Measurements from ENCODE around the gene NTSR1. TPM values are rescaled to one million over a fixed set of nuclear protein-coding genes. Genes with fewer than 3 reads are reported as not detected.

NTSR1 gene
- total RNA-seq, 1 donor from 2014 or later: 0.26 TPM

- peaks cover 3% of the 10 kb centered on the region for H3K27me3 ChIP-seq
- Mint-ChIP-seq H3K27ac (peak overlapping the region; percentile 29), H3K36me3 (no peaks in the 10 kb centered on the region), H3K4me1 (peaks cover 23% of the 10 kb centered on the region), H3K9me3 (peaks cover 2% of the 10 kb centered on the region), H3K4me3 (peak overlapping the region; percentile 46), H3K27me3 (ENCODE audit: insufficient read depth, low read depth) (peaks cover 2% of the 10 kb centered on the region)
- H3K79me2 ChIP-seq (ENCODE audit: low read depth): no peaks in the 10 kb centered on the region
- DNase-seq (ENCODE audit: low spot score): no peak
- H3F3A ChIP-seq (ENCODE audit: low read depth): no peaks in the 10 kb centered on the region
- no peak overlapping the region for H3K4me3 ChIP-seq
- no peaks in the 10 kb centered on the region for H3K4me1 ChIP-seq
- H3K9ac ChIP-seq: no peak overlapping the region
- H2AFZ ChIP-seq (replicated peaks): no peak overlapping the region
- no peak overlapping the region for H3K4me2 ChIP-seq
- no peaks in the 10 kb centered on the region for H4K20me1 ChIP-seq (ENCODE audit: low read depth)
- H3K27ac ChIP-seq: no peak overlapping the region
- TF ChIP-seq CTCF (IDR thresholded peaks at IDR 0.05) (no peak), EZH2 (IDR thresholded peaks at IDR 0.05) (no peak), EZH2phosphoT487 (IDR thresholded peaks at IDR 0.05) (no peak)
- H3K36me3 ChIP-seq: no peaks in the 10 kb centered on the region
- no peaks in the 10 kb centered on the region for H3K9me3 ChIP-seq (ENCODE audit: low read depth)
These were observed 26.7 kb downstream of the NTSR1 start for GRCh38 chr20:62735331-62735821.

GRCh38 chr20:62736026-62736406 is 27.4 kb downstream of the NTSR1 start:
- Mint-ChIP-seq H3K9me3 (peaks cover 2% of the 10 kb centered on the region), H3K4me1 (peaks cover 24% of the 10 kb centered on the region), H3K27ac (peak overlapping the region; percentile 15), H3K27me3 (ENCODE audit: insufficient read depth, low read depth) (peaks cover 2% of the 10 kb centered on the region), H3K36me3 (no peaks in the 10 kb centered on the region), H3K4me3 (no peak overlapping the region)
- H3K4me2 ChIP-seq: no peak overlapping the region
- no peak overlapping the region for H2AFZ ChIP-seq (replicated peaks)
- DNase-seq (ENCODE audit: low spot score): no peak
- H3K4me1 ChIP-seq: no peaks in the 10 kb centered on the region
- TF ChIP-seq CTCF (IDR thresholded peaks at IDR 0.05): no peak
- no peak for TF ChIP-seq EZH2 (IDR thresholded peaks at IDR 0.05)
- TF ChIP-seq EZH2phosphoT487 (IDR thresholded peaks at IDR 0.05): no peak
- no peaks in the 10 kb centered on the region for H3K9me3 ChIP-seq (ENCODE audit: low read depth)
- no peak overlapping the region for H3K4me3 ChIP-seq
- peaks cover 2% of the 10 kb centered on the region for H4K20me1 ChIP-seq (ENCODE audit: low read depth)
- peaks cover 3% of the 10 kb centered on the region for H3K27me3 ChIP-seq
- no peaks in the 10 kb centered on the region for H3K79me2 ChIP-seq (ENCODE audit: low read depth)
- no peak overlapping the region for H3K27ac ChIP-seq
- H3K9ac ChIP-seq: no peak overlapping the region
- H3K36me3 ChIP-seq: no peaks in the 10 kb centered on the region
- H3F3A ChIP-seq (ENCODE audit: low read depth): no peaks in the 10 kb centered on the region

GRCh38 chr20:62736407-62737071 is 27.9 kb downstream of the NTSR1 start:
- no peak overlapping the region for H3K9ac ChIP-seq
- H3K4me1 ChIP-seq: peaks cover under 1% of the 10 kb centered on the region
- no peak overlapping the region for H3K4me3 Mint-ChIP-seq
- H4K20me1 ChIP-seq (ENCODE audit: low read depth): peaks cover 5% of the 10 kb centered on the region
- H3K4me3 ChIP-seq: no peak overlapping the region
- H3F3A ChIP-seq (ENCODE audit: low read depth): peaks cover 1% of the 10 kb centered on the region
- H3K27me3 ChIP-seq: peaks cover 3% of the 10 kb centered on the region
- DNase-seq (ENCODE audit: low spot score): no peak
- no peak overlapping the region for H2AFZ ChIP-seq (replicated peaks)
- no peak overlapping the region for H3K4me2 ChIP-seq
- no peaks in the 10 kb centered on the region for H3K79me2 ChIP-seq (ENCODE audit: low read depth)
- H3K27me3 Mint-ChIP-seq (ENCODE audit: insufficient read depth, low read depth): peaks cover 2% of the 10 kb centered on the region
- H3K36me3 Mint-ChIP-seq: no peaks in the 10 kb centered on the region
- H3K9me3 ChIP-seq (ENCODE audit: low read depth): no peaks in the 10 kb centered on the region
- H3K36me3 ChIP-seq: no peaks in the 10 kb centered on the region
- peaks cover 2% of the 10 kb centered on the region for H3K9me3 Mint-ChIP-seq
- H3K4me1 Mint-ChIP-seq: peaks cover 24% of the 10 kb centered on the region
- no peak overlapping the region for H3K27ac ChIP-seq
- H3K27ac Mint-ChIP-seq: no peak overlapping the region
- TF ChIP-seq EZH2 (IDR thresholded peaks at IDR 0.05) (no peak), CTCF (IDR thresholded peaks at IDR 0.05) (no peak), EZH2phosphoT487 (IDR thresholded peaks at IDR 0.05) (no peak)

Measured in neural progenitor cell (in vitro differentiated cells).